B cell (primary cell): ENCODE data around the gene AP4M1.

Source experiments
- CTCF ChIP-seq: fragments of 200-600 bp; IDR thresholded peaks from one replicate; pipeline ENCODE4 v1.8.0; 2022; ENCODE audit warnings: antibody characterized with exemption, mild to moderate bottlenecking
- EZH2 ChIP-seq: IDR thresholded peaks from 2 replicates; pipeline ENCODE4 v1.6.1; 2012; ENCODE audit warnings: borderline replicate concordance, low read depth, mild to moderate bottlenecking, moderate library complexity, low read length; ENCODE audit not compliant: insufficient read depth, poor library complexity, severe bottlenecking

- TF ChIP-seq CTCF (no peak), EZH2 (no peak)
Observed at GRCh38 chr7:100132126-100132525, 30.7 kb downstream of the AP4M1 start.
